ENCODE measurements around the gene AHNAK.

GRCh38 chr11:62419943-62420342 is 126.7 kb downstream of the AHNAK start:
- TF ChIP-seq, protein P1, sequence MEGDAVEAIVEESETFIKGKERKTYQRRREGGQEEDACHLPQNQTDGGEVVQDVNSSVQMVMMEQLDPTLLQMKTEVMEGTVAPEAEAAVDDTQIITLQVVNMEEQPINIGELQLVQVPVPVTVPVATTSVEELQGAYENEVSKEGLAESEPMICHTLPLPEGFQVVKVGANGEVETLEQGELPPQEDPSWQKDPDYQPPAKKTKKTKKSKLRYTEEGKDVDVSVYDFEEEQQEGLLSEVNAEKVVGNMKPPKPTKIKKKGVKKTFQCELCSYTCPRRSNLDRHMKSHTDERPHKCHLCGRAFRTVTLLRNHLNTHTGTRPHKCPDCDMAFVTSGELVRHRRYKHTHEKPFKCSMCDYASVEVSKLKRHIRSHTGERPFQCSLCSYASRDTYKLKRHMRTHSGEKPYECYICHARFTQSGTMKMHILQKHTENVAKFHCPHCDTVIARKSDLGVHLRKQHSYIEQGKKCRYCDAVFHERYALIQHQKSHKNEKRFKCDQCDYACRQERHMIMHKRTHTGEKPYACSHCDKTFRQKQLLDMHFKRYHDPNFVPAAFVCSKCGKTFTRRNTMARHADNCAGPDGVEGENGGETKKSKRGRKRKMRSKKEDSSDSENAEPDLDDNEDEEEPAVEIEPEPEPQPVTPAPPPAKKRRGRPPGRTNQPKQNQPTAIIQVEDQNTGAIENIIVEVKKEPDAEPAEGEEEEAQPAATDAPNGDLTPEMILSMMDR (IDR thresholded peaks at IDR 0.05 in 4 of 5, conservative IDR thresholded peaks at IDR 0.05 in 1 of 5), result no peak
- TF ChIP-seq POLR2A (IDR thresholded peaks at IDR 0.05), result no peak
